ENCODE measurements around the gene SKA3.
A peak's percentile ranks its signal among the peaks of the same experiment; 100 is the strongest.
"Not testable (repeated sequence)": the region's sequence is repeated elsewhere in the genome, so short reads cannot be mapped to it uniquely, and the experiment has no call there.

The SKA3 gene

DNA sequence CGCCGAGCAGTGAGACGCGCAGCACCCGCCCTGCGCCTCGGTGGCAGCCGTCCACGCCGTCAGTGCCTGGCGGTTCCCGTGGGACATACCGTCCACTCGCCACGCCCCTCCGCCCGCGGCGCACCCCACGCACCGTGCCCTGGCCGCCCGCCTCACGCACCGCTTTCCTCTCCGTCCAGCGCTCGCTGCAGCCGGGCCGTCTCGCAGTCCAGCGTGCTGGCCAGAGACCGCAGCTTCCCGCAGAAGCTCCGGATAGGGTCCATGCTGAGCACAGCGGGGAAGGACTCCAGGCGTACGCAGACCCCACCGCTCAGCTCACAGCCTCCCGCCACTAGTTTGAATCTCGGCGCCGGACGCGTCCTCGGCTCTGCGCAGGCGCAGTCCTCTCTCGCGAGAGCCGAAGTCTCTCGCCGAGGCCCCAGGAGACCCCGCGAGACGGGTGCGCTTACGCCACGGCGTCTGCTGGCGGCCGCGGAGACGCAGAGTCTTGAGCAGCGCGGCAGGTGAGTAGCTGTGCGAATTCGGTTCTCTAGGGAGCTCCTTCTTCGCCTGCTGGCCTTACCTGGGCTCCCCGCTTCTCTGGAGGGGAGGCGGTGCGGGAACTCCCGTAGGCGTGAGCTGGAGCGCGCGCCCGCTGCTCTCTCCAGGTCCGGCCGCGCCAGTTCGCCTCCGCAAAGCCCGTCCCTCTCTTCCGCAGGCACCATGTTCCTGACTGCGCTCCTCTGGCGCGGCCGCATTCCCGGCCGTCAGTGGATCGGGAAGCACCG, at the start of gene SKA3, which contains the start of gene MRPL57:
Gene SKA3, minus strand, starts transcription at position 338 of the 767 bp plus-strand sequence. Its CDS starts 75 bp downstream, at position 263.
Gene MRPL57, plus strand, starts transcription at position 444 of the 767 bp plus-strand sequence. Its CDS starts 259 bp downstream, at position 703.
- peak; percentile 91 for DNase-seq (ENCODE audit: low read depth in 1 of 2, low spot score in 1 of 2)

DNA sequence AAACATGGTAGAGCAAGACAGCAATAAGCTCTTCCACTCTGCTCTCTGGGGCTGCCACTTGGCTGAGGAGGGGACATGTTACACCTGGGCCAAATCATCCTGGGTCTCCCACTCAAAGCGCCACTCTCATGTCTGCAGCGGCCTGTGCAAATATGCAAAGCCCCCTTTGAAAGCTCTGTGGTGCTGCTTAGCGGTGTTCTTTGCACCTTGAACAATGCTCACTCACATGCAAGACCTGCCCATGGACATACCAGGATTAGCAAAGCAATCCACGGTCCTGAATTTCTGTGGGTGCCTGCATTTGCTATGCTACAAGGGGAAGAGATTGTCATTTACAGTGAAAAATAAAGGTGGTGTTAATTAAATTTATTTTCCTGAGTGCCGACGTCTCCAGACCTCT, 48.7 kb upstream of the SKA3 start:
- DNase-seq (ENCODE audit: low read depth in 1 of 2, low spot score in 1 of 2): no peak

DNA sequence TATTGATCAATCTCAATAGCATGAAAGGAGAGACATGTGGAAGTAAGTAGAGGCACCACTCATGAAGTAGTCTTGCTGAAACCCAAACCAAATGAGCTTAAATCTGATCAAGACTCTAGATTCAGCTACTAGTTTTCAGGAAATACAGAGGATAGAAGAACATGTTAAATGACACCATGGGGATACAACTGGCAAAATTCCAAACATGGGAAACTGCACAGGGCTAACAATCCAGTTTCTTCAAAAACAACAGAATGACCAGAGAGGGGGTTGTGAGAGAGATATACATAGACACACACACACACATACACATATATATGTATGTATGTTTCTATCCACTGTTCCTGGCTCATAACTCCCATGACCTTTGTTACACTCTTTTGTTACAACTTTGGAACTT, 44.9 kb upstream of the SKA3 start:
- DNase-seq (ENCODE audit: low read depth in 1 of 2, low spot score in 1 of 2): no peak

DNA sequence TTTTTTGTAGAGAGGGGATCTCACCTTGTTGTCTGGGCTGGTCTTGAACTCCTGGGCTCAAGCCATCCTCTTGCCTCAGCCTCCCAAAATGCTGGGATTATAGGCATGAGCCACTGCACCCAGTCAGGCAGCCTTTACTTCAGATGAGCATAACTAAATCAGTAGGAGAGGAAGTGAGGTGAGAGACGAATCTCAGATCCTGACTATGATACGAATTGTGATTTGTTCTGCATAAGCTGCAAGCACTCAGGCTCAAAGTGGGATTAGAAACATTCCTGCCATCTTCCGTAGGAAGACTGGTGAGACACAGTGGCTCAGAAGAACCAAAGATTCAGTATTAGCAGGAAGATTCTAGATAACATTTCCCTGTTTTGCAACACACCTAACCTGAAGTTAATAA, 43.4 kb upstream of the SKA3 start:
- DNase-seq (ENCODE audit: low read depth in 1 of 2, low spot score in 1 of 2): not testable (repeated sequence)

DNA sequence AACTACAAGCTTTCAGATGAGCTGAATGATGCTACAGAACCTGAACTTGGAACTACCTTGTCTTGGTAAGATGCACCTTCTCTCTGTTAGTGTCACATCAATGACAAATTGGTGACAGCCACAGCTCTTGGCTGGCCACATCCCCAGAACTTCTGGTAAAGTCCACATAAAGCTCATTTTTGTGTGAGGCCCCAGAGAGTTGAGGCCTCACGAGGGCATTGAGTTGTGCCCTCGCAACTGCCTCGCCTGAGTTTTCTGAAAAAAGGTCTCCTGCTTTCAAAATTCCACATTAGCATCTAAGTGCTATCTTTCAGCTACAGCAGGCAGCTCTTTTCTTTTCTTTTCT, 42.7 kb upstream of the SKA3 start:
- DNase-seq (ENCODE audit: low read depth in 1 of 2, low spot score in 1 of 2): no peak

DNA sequence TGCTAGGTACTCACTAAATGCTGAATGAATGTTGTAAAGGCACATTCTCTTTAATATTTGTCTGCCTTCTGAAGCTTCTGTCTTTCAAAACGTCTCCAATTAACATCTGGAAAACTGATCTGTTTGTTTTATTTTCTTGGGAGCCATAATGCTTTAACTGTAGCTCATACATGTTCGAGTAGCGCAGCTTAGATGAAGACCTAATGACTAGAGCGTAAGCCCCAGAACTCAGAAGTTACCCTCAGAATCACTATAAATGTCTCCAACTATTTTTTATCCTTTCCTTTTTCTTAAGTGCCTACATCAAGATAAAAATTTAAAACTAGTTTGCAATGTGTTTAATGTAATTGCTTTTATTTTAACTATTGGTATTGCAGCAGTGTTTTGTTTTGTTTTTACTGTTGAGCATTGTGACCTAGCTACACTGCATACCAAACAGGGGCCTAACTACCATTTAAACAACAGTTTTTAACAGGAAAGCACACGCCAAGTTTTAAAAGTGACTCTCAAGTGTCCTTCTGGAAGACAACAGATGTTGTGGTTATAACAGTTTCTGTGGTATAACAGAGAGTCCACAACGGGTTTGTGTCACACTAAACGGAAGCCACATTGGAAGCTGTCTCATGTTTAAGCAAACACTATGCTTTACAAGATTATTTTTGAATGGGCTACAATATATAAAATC, 42.1 kb upstream of the SKA3 start:
- DNase-seq (ENCODE audit: low read depth in 1 of 2, low spot score in 1 of 2): no peak

DNA sequence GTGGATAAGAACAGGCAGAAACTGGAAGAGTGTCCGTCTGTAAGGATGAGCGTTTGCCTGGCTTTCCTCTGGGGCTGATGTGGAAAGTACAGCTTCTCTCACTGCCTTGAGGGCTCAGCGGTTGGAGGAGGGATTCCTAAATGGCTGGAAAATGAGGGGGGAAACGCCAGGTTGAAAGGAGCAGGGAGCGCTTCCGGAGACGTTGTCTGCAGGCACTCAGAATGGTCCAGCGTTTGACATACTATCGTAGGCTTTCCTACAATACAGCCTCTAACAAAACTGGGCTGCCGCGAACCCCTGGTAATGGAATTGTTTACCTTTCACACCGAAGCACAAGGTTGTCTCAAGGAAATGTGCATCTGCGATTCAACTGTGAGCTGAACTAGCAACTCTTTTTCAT, 40.0 kb upstream of the SKA3 start:
- DNase-seq (ENCODE audit: low read depth in 1 of 2, low spot score in 1 of 2): no peak

DNA sequence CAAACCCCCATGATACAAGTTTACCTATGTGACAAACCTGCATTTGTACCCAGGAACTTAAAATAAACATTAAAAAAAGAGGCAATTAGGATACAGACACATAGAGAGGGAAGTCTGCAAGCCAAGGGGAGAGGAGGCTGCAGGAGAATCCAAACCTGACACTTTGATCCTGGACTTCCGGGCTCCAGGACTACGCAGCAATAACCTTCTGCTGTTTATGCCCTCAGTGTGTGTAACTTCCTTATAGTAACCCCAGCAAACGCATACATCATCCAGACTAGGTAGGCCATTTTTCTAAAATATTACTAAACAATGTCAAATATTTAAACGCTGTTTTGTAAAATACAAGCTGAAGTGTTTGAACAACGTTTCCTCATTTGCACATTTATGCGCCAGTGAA, 39.1 kb upstream of the SKA3 start:
- not testable (repeated sequence) for DNase-seq (ENCODE audit: low read depth in 1 of 2, low spot score in 1 of 2)

DNA sequence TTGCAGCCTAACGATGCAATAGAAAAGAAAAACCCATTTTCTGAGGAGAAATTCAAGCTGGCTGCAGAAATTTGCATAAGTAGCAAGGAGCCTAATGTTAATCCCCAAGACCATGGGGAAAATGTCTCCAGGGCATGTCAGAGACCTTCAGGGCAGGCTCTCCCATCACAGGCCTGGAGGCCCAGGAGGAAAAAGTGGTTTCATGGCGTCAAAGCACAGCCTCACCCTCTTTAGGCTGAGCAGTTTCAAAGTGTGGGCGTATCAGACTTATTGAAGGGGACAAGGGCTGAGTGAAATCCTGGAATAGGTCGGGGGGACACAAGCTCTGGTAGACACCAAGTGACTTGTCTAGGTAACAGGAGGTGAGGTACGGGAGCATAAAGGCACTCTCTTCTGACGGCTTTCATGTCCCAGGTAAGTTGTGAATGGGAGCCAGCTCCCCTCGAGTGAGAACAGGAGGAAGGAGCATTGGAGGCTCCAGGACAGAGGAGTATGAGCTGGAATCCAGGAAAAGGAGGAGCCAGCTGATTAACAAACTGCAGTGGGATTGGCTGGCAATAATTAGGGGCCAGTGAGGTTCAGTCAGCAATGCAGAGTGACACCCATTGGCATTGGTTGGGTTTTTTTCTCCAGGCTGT, 35.9 kb upstream of the SKA3 start:
- DNase-seq (ENCODE audit: low read depth in 1 of 2, low spot score in 1 of 2): no peak

DNA sequence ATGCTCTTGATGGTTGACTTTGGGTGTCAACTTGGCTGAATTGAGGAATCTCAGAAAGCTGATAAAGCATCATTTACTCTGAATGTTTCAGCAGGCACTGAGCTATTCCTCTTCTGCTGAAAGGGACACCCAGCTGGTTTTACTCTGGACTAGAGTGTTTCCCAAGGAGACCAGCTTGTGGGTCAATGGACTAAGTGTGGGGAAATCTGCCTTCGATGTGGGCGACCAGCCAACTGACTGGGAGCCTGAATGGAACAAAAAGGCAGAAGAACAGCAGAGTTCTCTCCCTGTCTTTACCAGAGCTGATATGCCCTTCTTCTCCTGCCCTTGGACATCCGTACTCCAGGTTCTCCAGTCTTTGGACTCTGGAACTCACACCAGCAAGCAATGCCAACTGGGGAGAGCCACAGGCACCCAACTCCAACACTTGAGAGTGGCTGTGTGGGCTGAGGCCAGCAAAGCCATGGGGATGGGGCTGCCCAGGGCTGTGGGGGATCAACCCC, 32.4 kb upstream of the SKA3 start:
- DNase-seq (ENCODE audit: low read depth in 1 of 2, low spot score in 1 of 2): no peak

DNA sequence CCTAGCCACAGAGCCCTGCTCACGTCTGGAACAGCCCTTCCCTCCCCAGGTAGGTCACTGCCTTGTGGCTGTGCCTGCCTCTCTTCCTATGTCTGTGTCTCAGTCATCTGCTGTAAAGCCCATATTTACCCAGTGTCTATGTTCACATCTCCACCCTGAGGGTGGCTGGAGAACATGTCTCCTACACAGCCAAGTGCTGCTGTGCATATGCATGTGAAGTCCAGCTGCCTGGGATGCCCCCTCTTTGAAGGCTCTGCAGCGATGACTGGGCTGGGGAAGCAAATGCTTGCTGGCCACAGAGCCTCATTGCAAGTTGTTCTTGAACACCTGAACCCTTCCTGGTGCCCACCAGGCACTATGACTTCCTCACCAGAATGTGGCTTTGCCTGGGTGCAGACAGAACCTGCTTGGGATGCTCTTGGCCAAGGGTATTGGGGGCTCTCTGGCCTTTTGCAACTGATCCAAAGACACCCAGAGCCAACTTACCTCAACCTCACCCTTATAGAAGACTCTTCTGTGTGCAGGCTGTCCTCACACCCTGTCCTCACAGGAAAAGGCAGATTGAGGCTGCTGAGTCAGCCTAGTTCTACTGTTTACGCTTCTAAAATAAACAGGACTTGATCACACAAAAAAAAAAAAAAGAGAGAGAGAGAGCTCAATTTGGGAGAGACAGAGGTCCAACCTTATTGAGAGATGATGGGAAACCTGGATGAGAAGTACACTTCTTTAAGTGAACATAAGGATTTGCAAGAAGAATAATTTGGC, 26.6 kb upstream of the SKA3 start:
- DNase-seq (ENCODE audit: low read depth in 1 of 2, low spot score in 1 of 2): no peak

DNA sequence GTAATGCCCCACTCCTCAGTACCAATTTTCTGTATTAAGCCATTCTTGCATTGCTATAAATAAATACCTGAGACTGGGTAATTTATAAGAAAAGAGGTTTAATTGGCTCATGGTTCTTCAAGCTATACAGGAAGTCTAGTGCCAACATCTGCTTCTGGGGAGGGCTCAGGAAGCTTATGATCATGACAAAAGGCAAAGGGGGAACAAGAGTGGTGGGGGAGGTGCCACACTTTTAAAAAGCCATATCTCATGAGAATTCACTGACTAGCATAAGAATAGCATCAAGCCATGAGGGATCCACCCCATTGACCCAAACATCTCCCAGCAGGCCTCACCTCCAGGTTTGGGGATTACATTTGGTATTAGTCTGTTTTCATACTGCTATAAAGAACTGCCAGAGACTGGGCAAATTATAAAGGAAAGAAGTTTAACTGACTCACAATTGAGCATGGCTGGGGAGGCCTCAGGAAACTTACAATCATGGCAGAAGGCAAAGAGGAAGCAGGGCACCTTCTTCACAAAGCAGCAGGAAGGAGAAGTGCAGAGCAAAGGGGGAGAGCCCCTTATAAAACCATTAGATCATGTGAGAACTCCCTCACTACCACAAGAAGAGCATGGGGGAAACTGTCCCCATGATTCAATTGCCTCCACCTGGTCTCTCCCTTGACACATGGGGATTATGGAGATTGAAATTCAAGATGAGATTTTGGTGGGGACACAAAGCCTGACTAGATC, 25.3 kb upstream of the SKA3 start:
- not testable (repeated sequence) for DNase-seq (ENCODE audit: low read depth in 1 of 2, low spot score in 1 of 2)

DNA sequence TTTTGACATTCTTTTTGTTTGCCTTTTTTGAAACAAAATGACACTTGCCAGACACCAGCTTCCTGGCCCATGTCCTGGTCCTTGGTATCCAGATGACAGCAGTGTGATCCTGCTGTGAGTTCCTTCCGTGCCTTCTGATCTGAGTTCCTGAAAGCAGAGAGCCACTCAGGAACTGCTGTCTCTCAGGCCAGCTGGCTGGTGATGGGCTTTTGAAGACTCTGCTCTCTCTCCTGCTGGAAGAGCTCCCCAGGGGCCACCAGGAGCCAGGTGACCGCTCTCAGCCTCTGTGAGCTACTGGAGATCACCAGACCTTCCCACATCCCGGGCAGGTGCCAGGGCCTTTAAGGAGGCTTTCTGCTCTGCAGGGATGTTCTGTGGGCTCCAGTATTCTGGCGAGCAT, 22.0 kb upstream of the SKA3 start:
- not testable (repeated sequence) for DNase-seq (ENCODE audit: low read depth in 1 of 2, low spot score in 1 of 2)

DNA sequence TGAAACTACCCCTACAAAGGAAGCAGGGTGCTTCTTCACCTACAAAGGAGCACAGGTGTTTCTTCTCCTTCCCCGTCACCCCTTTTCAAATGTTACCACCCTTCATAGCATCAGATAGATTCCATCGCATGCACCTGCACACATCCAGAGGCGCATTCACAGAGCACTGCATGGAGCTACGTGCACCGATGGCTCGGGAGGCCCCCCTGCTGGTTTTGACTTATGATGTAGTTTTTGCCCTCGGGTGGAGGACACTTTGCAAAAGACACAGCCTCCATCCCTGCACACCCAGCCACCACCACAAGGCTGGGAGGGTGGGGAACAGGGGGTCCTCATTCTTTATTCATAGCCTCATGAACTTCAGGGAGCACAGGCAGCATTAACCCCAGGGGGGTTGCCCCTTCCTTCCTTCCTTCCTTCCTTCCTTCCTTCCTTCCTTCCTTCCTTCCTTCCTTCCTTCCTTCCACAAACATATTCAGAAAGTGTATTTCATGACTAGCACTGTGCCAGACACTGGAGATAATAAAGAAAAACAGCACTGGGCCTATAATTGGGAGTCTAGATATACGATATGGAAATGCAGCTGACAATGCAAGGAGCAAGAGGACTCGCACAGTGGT, 21.4 kb upstream of the SKA3 start:
- DNase-seq (ENCODE audit: low read depth in 1 of 2, low spot score in 1 of 2): not testable (repeated sequence)

DNA sequence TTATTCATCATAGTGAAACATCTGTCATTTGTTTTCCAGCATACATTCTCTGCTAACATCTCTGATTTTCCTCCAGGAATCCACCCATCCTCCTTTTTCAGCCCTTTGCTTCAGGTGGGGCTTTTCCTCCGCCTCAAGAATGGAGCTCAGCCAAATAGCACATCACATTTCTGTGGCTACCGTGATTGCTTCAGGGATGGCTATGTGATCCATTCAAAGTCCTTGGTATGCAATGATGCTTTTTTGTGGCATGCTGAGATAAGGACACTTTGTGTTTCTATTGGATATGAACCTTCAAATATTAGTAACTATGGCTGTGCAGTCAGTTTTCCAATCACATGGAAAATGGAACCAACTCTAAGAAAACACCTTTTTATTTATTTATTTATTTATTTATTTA, 18.4 kb upstream of the SKA3 start:
- DNase-seq (ENCODE audit: low read depth in 1 of 2, low spot score in 1 of 2): not testable (repeated sequence)

DNA sequence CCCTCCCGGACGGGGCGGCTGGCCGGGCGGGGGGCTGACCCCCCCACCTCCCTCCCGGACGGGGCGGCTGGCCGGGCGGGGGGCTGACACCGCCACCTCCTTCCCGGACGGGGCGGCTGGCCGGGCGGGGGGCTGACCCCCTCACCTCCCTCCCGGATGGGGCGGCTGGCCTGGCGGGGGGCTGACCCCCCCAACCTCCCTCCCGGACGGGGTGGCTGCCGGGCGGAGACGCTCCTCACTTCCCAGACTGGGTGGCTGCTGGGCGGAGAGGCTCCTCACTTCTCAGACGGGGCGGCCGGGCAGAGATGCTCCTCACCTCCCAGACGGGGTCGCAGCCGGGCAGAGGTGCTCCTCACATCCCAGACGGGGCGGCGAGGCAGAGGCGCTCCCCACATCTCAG, 10.1 kb upstream of the SKA3 start:
- not testable (repeated sequence) for DNase-seq (ENCODE audit: low read depth in 1 of 2, low spot score in 1 of 2)

DNA sequence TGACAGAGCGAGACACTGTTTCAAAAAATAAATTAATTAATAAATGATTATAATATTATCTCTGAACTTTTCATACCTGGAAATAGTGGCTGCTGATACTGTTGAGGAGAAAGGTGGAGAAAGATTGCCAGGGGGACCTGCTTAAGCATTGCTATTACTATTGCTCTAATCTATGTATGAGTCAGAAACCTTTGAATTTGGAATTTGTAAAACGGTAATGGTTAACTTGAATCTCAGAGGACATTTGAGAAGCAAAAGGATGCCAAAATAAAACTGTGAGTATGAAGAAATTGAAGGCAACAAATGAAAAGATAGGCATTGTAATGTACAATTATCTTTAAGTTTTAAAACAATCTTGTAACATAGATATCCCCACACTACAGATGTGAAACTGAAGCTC, 5.3 kb upstream of the SKA3 start:
- no peak for DNase-seq (ENCODE audit: low read depth in 1 of 2, low spot score in 1 of 2)

DNA sequence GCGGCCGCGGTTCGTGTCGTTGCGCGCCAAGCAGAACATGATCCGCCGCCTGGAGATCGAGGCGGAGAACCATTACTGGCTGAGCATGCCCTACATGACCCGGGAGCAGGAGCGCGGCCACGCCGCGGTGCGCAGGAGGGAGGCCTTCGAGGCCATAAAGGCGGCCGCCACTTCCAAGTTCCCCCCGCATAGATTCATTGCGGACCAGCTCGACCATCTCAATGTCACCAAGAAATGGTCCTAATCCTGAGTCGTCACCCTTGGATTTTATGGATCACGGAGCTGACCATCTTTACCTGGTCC, 581 bp upstream of the SKA3 start:
- no peak for DNase-seq (ENCODE audit: low read depth in 1 of 2, low spot score in 1 of 2)

DNA sequence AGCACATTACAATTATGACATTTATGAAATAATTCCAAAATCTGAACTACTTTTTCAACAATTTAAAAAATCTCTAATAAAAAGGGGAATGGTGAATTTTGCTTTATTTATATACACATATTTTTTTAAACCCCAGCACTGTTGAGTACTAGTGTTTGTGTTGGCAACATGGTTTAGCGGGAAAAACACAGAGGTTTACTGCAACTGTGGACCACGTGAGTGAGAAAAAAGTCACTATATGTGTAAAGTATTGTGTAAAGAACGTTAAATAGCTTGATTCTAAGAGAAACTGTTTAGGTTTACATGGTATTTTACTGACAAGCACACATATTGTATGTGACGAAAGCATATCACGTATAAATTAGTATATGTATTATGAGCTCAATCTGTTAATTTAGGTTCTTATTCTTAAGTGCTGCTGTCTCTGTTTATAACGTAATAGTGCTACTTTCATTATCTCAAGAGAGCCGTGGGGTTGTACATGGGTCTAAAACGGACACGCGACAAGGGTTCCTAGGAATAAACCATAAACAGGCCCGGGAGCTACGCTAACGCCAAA, 617 bp downstream of the SKA3 start:
- DNase-seq (ENCODE audit: low read depth in 1 of 2, low spot score in 1 of 2): no peak

DNA sequence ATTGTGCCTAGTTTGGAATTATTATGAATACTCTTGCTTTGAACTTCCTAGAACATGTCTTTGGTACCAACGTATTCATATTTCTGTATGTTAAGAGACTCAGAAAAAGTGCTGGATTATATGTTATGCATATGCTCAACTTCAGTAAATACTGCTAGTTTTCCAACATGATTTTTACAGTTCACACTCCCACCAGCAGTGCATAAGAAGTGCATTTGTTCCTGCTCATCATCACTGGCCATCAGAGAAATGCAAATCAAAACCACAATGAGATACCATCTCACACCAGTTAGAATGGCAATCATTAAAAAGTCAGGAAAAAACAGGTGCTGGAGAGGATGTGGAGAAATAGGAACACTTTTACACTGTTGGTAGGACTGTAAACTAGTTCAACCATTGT, 2.6 kb downstream of the SKA3 start:
- not testable (repeated sequence) for DNase-seq (ENCODE audit: low read depth in 1 of 2, low spot score in 1 of 2)
